HepG2 (cell line): ENCODE results near the gene RAB27B. TPM values are rescaled to one million over a fixed set of nuclear protein-coding genes. Genes with fewer than 3 reads are reported as not detected.

Experiments used
- ATAC-seq: fragments of 200-7000 bp; cut with Tn5 transposase; 3 replicates; pipeline ENCODE4 v1.9.1; 2020; ENCODE audit warnings: mild to moderate bottlenecking, moderate library complexity
- BruUV-seq: library from RNA; stranded (reverse); fragments of 400-500 nt; replicated peaks from 2 replicates; lab custom pipeline; 2021; lab: Mats Ljungman, UMichigan
- CTCF ChIA-PET: fragments of 300-600 bp; formaldehyde crosslinking; extraction: SDS; loops from one replicate; lab custom pipeline; 2021; ENCODE audit warnings: low total read pairs, inconsistent platforms, low intra/inter-chr PET ratio; lab: Yijun Ruan, JAX
- POLR2A ChIA-PET: fragments of 350-600 bp; sonication (Branson Sonifier 250); formaldehyde crosslinking; loops from one replicate; lab custom pipeline; 2020; ENCODE audit warnings: antibody characterized with exemption, inconsistent platforms; lab: Yijun Ruan, JAX
- DNase-seq: peaks from one replicate; pipeline ENCODE4 v3.0.0-alpha.2; 2015; ENCODE audit warnings: low spot score
- FAIRE-seq: peaks from 3 replicates; lab custom pipeline; 2011; peaks lifted over from hg19 to GRCh38; lab: Jason Lieb, UNC
- H2AFZ ChIP-seq: one replicate; pipeline ENCODE4 v1.6.1; 2011; ENCODE audit warnings: low read length, inconsistent platforms
- H3K27ac ChIP-seq: fragments of 300-600 bp; 3 replicates; pipeline ENCODE4 v1.8.0; 2011; ENCODE audit warnings: mixed run types, mild to moderate bottlenecking, mixed read lengths, low read length, inconsistent platforms; ENCODE audit not compliant: insufficient read depth; ENCODE audit errors: extremely low read length
- H3K27me3 ChIP-seq, 2 experiments: fragments of 200-600 bp in 1 of 2; 2 replicates in 1 of 2; 3 replicates in 1 of 2; pipeline versions ENCODE4 v1.6.0 to v1.8.0; 2011; ENCODE audit warnings: low read length in 2 of 2, mild to moderate bottlenecking in 2 of 2, moderate library complexity in 2 of 2, inconsistent platforms in 1 of 2; ENCODE audit not compliant: insufficient read depth in 2 of 2, control insufficient read depth in 1 of 2
- H3K36me3 ChIP-seq, 2 experiments: fragments of 200-600 bp in 1 of 2; replicated peaks in 1 of 2; 2 replicates in 1 of 2; 3 replicates in 1 of 2; pipeline versions ENCODE4 v1.5.1 to v1.8.0; 2011; ENCODE audit warnings: low read length in 2 of 2, inconsistent platforms in 1 of 2; ENCODE audit not compliant: insufficient read depth in 2 of 2, control insufficient read depth in 1 of 2
- H3K4me1 ChIP-seq: 2 replicates; pipeline ENCODE4 v1.5.1; 2012; ENCODE audit warnings: low read length, inconsistent platforms; ENCODE audit not compliant: insufficient read depth
- H3K4me2 ChIP-seq: 2 replicates; pipeline ENCODE4 v1.6.0; 2011; ENCODE audit warnings: low read depth, low read length, inconsistent platforms
- H3K4me3 ChIP-seq, 3 experiments: fragments of 200-600 bp in 1 of 3; sonication (generic), shearing (Covaris generic) in 1 of 3; replicated peaks in 1 of 3; 2 replicates each; pipeline ENCODE4 v1.5.1; 2011 to 2016; ENCODE audit warnings: low read length in 3 of 3, inconsistent platforms in 2 of 3, low read depth in 2 of 3, mild to moderate bottlenecking in 2 of 3, control low read depth in 1 of 3, mixed read lengths in 1 of 3; ENCODE audit not compliant: insufficient read depth in 1 of 3
- H3K79me2 ChIP-seq: one replicate; pipeline ENCODE4 v1.6.1; 2011; ENCODE audit warnings: low read length, inconsistent platforms; ENCODE audit not compliant: insufficient read depth
- H3K9ac ChIP-seq: 2 replicates; pipeline ENCODE4 v1.6.0; 2011; ENCODE audit warnings: mild to moderate bottlenecking, low read depth, low read length, inconsistent platforms; ENCODE audit not compliant: insufficient read depth
- H3K9me3 ChIP-seq: 2 replicates; pipeline ENCODE4 v1.5.1; 2012; ENCODE audit warnings: mild to moderate bottlenecking, low read length
- H4K20me1 ChIP-seq: 2 replicates; pipeline ENCODE4 v1.6.0; 2011; ENCODE audit warnings: inconsistent platforms, mild to moderate bottlenecking, low read length, moderate library complexity; ENCODE audit not compliant: insufficient read depth
- DPF2 ChIP-seq: sonication (generic); formaldehyde crosslinking; IDR thresholded peaks from 2 replicates; pipeline ENCODE4 v1.4.0; 2020; ENCODE audit warnings: mild to moderate bottlenecking, low read depth, missing genetic modification reagents, borderline replicate concordance
- HMGA1 ChIP-seq: sonication (generic); formaldehyde crosslinking; conservative IDR thresholded peaks from 2 replicates; pipeline ENCODE4 v1.4.0; 2020; ENCODE audit warnings: missing genetic modification reagents
- KLF13 ChIP-seq: sonication (generic); formaldehyde crosslinking; IDR thresholded peaks from 2 replicates; pipeline ENCODE4 v1.4.0; 2020; ENCODE audit warnings: mild to moderate bottlenecking, missing genetic modification reagents
- NR2F2 ChIP-seq: IDR thresholded peaks from 2 replicates; pipeline ENCODE4 v1.6.1; 2012; ENCODE audit warnings: low read depth, inconsistent platforms, borderline replicate concordance
- ONECUT2 ChIP-seq: sonication (generic); formaldehyde crosslinking; IDR thresholded peaks from 2 replicates; pipeline ENCODE4 v1.4.0; 2020; ENCODE audit warnings: missing genetic modification reagents
- PBX3 ChIP-seq: sonication (generic); formaldehyde crosslinking; IDR thresholded peaks from 2 replicates; pipeline ENCODE4 v1.8.1; 2023; ENCODE audit warnings: missing genetic modification reagents, inconsistent platforms, borderline replicate concordance
- TEAD3 ChIP-seq: optimal IDR thresholded peaks from 2 replicates; pipeline ENCODE3; 2016; ENCODE audit warnings: borderline replicate concordance
- ZFP37 ChIP-seq: sonication (generic); formaldehyde crosslinking; IDR thresholded peaks from 2 replicates; pipeline ENCODE4 v1.4.0; 2020; ENCODE audit warnings: missing genetic modification reagents, borderline replicate concordance
- ZNF761 ChIP-seq: sonication (generic); formaldehyde crosslinking; conservative IDR thresholded peaks from 2 replicates; pipeline ENCODE4 v1.4.0; 2020; ENCODE audit warnings: mild to moderate bottlenecking, missing genetic modification reagents
- WGBS: methylation state at CpG from one replicate; pipeline ENCODE4 v1.1.6; 2017; ENCODE audit warnings: low lambda C conversion rate; 5-methylcytosine and 5-hydroxymethylcytosine counted together
- in situ Hi-C: cut with HindIII; loops from 2 replicates; pipeline ENCODE4 v1.10.0; 2017; ENCODE audit warnings: low pct_unique_long_range_greater_than_20kb; ENCODE audit not compliant: extremely low pct_ligation_motif_present
- intact Hi-C: fragments of 100-400 bp; cut with micrococcal nuclease; formaldehyde crosslinking; loops from one replicate; pipeline ENCODE4 v1.10.0; 2022; ENCODE audit not compliant: unreplicated experiment
- polyA plus RNA-seq, 8 experiments: library from polyadenylated mRNA; depleted of rRNA in 3 of 8; stranded (reverse) in 7 of 8; unstranded in 1 of 8; fragments of >200 nt; fragmentation: Illumina TruSeq in 4 of 8; extraction: Trizol in 4 of 8; gene quantifications; 2 replicates each; pipeline versions ENCODE4 v1.2.1 to v1.2.3, GENCODE V29; 2011 to 2016; ENCODE audit warnings: low read depth in 4 of 8, missing spikeins in 1 of 8, mixed read lengths in 1 of 8; ENCODE audit not compliant: insufficient read depth in 1 of 8
- total RNA-seq, 5 experiments: library from RNA; depleted of rRNA; stranded (reverse); fragments of >200 nt; fragmentation: Illumina TruSeq; extraction: Trizol; gene quantifications; 2 replicates each; pipeline ENCODE4 v1.2.3, GENCODE V29; 2016; ENCODE audit warnings: low read depth in 1 of 5

RAB27B gene
- total and polyA plus RNA-seq, 2 of the 13 experiments (the other 11 are each of a cell fraction or from before 2014, with no cell fraction given) = not detected

DNA sequence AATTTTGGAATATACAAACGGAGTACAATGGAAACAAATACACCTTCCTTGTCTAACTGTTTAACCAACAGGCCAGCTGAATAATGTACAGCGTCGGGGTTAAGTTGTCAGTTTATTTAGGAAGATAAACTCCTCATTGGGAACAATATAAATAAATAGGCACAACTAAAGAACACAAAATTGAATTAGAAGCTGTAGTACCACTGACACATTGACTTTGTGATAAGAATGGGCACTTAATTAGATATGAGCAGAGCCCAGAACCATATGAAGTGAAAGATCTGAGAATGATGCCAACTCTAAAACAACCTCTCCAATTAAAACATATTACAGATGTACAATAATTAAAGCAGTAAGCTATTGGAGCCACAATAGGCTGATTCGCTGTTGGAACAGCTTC, 86.5 kb downstream of the RAB27B start:
- H3K36me3 ChIP-seq = 0 out of 5 replicates have a peak, but pooled peaks cover 0 to 2% of the 10 kb centered on the region in 2 experiments
- intact Hi-C loops (no loop called here), in situ Hi-C loops (no loop called here)
- no peak overlapping the region for H3K4me2 ChIP-seq
- no peak overlapping the region for H3K9ac ChIP-seq
- no TSS peak for BruUV-seq
- no peak for TF ChIP-seq TEAD3 (CRISPR knock-in tag)
- no peak for TF ChIP-seq ONECUT2 (CRISPR knock-in tag)
- TF ChIP-seq ZNF761 (CRISPR knock-in tag) = no peak
- no peak for TF ChIP-seq ZFP37 (CRISPR knock-in tag)
- TF ChIP-seq DPF2 (CRISPR knock-in tag) = no peak
- TF ChIP-seq NR2F2 = no peak
- TF ChIP-seq PBX3 (CRISPR knock-in tag) = no peak
- no peak for TF ChIP-seq KLF13
- TF ChIP-seq HMGA1 (CRISPR knock-in tag) = no peak
- FAIRE-seq = no peak
- H3K79me2 ChIP-seq = no peaks in the 10 kb centered on the region
- H3K4me1 ChIP-seq = no peaks in the 10 kb centered on the region
- 91% methylated on average over 4 of the region's 4 CpGs for WGBS
- no peaks in the 10 kb centered on the region for H4K20me1 ChIP-seq
- no peak for ATAC-seq
- CTCF ChIA-PET = no interaction called here
- no peak overlapping the region for H2AFZ ChIP-seq
- no peaks in the 10 kb centered on the region; a peak in 1 of 5 replicates for H3K27me3 ChIP-seq
- no peak overlapping the region for H3K4me3 ChIP-seq
- DNase-seq = no peak
- no peak overlapping the region for H3K27ac ChIP-seq
- H3K9me3 ChIP-seq = no peaks in the 10 kb centered on the region
- POLR2A ChIA-PET = no interaction called here
